Activated CD4-positive, alpha-beta T cell treated with anti-CD3 and anti-CD28 coated beads, Interleukin-2, Interleukin-6, amounts not matched to agents 100 ng/mL and 50 ng/mL, durations not matched to agents 16 hours and 8 hours (primary cell): ENCODE results near the gene CDK5RAP2.
"Not testable (repeated sequence)": the region's sequence is repeated elsewhere in the genome, so short reads cannot be mapped to it uniquely, and the experiment has no call there.

Experiments
- DNase-seq: peaks from one replicate; pipeline ENCODE4 v3.0.0-alpha.2; 2020

The CDK5RAP2 gene

GRCh38 chr9:120587328-120587727 is 7.4 kb upstream of the CDK5RAP2 start:
- DNase-seq: no peak

- peak; percentile 55 for DNase-seq
Measured at GRCh38 chr9:120583958-120584369, 4.0 kb upstream of the CDK5RAP2 start.

- DNase-seq: no peak
Measured at GRCh38 chr9:120579139-120580050, 572 bp downstream of the CDK5RAP2 start.

- DNase-seq: no peak
Measured at GRCh38 chr9:120574473-120574872, 5.5 kb downstream of the CDK5RAP2 start.

DNA sequence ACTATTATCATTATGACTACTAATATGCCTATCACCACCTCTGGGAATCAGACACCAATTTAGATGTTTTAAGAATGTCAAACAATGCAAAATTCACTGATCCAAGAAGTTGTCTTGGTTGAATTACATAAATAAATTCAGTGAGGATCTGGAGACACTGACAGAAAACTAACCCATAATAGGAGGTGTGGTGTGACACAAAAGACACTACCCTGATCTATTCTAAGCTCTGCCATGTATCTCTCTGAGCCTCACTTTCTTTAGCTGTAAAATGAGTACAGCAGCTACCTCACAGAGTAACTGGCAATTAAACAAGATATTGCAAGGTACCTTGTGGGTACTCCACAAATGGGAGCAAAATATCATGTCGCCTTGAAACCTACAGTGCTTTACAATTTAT is 7.5 kb downstream of the CDK5RAP2 start:
- no peak for DNase-seq

GRCh38 chr9:120571443-120572257 is 8.3 kb downstream of the CDK5RAP2 start:
- no peak for DNase-seq

DNA sequence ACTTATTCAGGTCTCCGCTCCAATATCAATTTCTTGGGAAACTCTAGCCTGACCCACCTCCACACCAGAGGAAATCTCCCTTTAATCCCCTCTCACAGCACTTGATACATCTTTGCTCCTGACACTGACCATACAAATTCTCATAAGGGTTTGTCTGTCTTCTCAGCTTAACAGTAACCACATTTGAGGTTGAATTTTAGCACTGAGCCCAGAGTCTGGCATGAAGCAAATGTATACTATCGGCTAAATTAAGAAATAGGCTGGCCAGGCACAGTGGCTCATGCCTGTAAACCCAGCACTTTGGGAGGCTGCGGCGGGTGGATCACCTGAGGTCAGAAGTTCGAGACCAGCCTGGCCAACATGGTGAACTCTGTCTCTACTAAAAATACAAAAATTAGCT is 9.7 kb downstream of the CDK5RAP2 start:
- DNase-seq: no peak

DNA sequence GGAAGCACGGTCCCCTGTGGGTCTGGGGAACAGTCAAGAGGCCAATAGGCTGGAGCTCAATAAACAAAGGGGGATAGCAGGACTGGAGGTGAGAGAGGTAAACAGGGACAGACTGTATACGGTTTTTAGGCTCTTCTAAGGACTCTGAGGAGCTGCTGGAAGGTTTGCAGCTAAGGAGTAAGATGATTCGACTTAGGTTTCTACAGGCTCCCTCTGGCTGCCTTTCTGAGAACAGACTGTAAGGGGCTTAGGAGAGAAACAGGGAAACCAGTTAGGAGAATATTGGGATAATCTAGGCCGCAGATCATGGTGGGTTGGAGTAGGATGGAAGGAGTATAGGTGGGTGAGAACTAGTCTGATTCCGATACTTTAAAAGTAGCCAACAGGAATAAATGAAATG is 10.4 kb downstream of the CDK5RAP2 start:
- no peak for DNase-seq

DNA sequence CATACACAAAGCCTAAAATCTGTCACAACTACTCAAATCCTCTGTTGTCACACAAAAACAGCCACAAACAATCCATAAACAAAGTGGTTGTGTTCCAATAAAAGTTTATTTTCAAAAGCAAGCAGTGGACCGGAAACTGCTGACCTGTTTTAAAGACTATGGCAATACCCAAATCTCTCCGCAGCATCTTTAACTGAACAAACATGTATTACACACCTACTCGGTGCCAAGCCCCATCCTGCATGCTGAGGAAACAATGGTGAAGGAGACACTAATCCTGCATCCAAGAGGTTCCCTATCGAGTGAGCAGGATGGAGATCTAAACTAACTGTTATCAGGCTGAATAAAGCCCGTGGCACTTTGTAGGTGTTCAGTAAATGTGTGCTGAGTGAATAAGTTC is 11.2 kb downstream of the CDK5RAP2 start:
- DNase-seq: no peak

DNA sequence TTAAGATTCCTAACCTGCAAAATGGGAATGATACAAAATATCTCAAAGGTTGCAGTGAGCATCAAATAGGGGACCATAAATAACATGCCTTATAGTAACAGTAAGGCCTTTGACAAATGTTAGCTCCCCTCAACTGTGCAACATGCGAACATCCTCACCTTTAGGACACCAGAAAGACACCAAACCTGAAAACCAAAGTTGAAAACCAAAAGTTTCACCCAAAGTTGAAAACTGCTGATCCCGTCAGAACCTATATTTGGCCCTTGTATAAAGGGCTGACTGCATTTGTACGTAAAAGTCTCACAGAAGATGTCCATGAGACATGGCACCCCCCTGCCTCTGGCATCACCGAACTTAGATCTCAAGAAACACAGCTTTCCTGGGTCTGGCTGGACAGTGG is 12.1 kb downstream of the CDK5RAP2 start:
- no peak for DNase-seq

DNA sequence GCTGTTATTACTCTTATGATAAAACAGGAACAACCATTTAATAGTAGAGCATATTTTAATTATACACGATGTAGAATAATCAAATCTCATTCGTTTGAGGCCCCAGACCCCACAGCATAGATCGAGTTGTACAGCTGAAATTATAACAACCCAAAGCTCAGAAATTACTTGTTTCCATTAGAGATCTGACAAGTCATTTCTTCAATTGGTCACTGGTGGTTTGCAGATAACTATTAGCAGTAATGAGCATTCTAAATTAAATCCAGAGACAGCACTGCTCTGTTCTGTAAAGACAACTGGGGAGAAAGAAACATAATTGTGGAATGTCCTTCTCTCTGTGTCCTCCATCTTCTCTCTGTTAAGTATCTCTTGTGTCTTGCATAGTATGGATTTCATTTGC is 12.9 kb downstream of the CDK5RAP2 start:
- no peak for DNase-seq

GRCh38 chr9:120564589-120564988 is 15.4 kb downstream of the CDK5RAP2 start:
- DNase-seq: no peak

DNA sequence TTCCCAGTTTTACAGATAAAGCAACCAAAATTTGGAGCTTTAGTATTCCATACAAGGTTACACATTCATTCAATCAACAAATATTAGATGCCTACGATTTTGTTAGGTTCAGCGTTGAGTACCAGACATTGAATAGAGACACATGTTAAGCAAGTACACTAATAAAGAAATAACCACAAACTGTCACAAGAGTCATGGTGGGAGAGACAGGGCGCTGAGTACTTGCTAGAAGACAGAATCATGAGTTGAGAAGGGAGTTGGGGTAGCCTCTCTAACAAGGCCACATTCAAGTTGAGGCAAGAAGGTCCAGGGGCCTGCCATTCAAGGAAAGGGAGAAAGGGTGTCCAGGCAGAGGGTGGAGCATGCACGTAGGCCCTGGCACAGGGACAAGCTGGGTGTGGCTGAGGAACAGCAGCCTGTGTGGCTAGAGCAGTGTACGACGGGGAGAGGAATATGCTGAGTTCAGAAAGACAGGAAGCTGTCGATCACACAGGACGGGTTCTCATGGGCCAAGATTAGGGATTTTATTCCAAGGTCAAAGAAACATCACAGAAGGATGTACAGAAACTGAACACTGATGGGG is 17.0 kb downstream of the CDK5RAP2 start:
- DNase-seq: no peak

GRCh38 chr9:120561709-120562108 is 18.3 kb downstream of the CDK5RAP2 start:
- no peak for DNase-seq

DNA sequence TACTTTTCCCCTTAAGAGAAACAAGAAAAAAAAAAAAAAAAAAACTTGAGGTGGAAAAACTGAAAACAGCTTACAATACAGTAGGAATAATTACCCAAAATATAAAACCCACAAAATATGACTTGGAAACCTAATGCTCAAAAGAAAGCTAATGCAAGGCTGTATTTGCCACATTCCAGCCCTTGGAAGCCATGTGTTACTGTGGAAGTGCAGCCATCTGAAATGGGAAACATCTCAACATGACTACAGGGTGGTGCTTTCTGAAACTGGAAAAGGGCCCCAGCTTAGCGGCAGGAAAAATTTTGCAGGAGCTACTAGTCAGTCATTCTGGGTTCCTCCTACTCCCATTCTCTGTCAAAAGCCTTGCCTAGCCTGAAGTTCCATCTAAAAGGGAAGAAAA is 20.4 kb downstream of the CDK5RAP2 start:
- DNase-seq: no peak

- no peak for DNase-seq
Measured at GRCh38 chr9:120558454-120558853, 21.5 kb downstream of the CDK5RAP2 start.

- DNase-seq: no peak
Measured at GRCh38 chr9:120557205-120557604, 22.8 kb downstream of the CDK5RAP2 start.

DNA sequence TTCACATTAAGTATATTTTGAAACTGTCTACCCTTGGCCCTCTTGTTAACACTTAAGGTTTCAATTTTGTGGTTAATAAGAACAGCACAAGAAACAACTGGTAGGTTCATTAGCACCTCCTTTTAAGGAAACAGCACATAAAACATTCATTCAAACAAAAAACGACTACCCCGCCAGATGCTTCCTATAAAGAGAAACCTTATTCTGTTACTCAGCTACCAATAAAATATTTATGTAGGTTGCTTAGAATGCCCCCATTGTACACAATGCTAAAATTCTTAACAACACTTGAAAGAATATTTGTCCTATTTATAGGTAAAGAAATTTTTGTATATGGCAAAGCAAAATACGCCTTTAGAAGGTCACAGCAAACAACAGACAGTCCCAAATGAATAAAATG is 23.2 kb downstream of the CDK5RAP2 start:
- DNase-seq: no peak

DNA sequence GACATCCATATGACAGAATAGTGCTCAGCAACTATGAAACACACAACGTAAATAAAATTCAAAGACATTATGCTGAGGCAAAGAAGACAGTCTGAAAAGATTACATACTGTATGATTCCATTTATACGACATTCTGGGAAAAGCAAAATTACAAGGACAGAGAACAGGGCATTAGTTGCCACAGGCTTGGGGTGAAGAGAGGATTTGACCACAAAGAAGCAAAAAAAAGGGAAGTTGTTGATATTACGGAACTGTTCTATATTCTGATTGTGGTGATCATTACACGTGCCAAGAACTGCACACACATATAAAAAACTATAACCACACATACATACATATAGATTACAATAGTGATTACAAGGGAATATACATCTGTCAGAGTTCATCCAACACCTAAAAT is 24.1 kb downstream of the CDK5RAP2 start:
- DNase-seq: no peak

DNA sequence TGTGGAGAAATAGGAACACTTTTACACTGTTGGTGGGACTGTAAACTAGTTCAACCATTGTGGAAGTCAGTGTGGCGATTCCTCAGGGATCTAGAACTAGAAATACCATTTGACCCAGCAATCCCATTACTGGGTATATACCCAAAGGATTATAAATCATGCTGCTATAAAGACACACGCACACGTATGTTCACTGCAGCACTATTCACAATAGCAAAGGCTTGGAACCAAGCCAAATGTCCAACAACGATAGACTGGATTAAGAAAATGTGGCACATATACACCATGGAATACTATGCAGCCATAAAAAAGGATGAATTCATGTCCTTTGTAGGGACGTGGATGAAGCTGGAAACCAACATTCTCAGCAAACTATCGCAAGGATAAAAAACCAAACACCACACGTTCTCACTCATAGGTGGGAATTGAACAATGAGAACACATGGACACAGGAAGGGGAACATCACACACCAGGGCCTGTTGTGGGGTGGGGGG is 27.7 kb downstream of the CDK5RAP2 start:
- DNase-seq: not testable (repeated sequence)

GRCh38 chr9:120545701-120546550 is 34.0 kb downstream of the CDK5RAP2 start:
- DNase-seq: no peak

GRCh38 chr9:120544441-120544840 is 35.5 kb downstream of the CDK5RAP2 start:
- DNase-seq: no peak
